GM13976 (cell line): Measurements from ENCODE around the gene KLF16.

Source experiments
- DNase-seq: peaks from one replicate; pipeline ENCODE4 v3.0.0; 2012; ENCODE audit warnings: low spot score
- in situ Hi-C: fragments of 300-500 bp; cut with MboI; formaldehyde crosslinking; loops from one replicate; pipeline ENCODE4 v1.12.0; 2022; ENCODE audit warnings: low sequenced_read_pairs, mixed read lengths, inconsistent platforms; ENCODE audit not compliant: unreplicated experiment
- TF ChIP-seq, protein P1 (sequence below): IDR thresholded peaks from 2 replicates; pipeline ENCODE4 v1.5.1; 2012; ENCODE audit warnings: borderline replicate concordance, mild to moderate bottlenecking; ENCODE audit not compliant: insufficient read depth; ENCODE audit errors: extremely low read depth, missing control alignments, control extremely low read depth

Gene KLF16

DNA sequence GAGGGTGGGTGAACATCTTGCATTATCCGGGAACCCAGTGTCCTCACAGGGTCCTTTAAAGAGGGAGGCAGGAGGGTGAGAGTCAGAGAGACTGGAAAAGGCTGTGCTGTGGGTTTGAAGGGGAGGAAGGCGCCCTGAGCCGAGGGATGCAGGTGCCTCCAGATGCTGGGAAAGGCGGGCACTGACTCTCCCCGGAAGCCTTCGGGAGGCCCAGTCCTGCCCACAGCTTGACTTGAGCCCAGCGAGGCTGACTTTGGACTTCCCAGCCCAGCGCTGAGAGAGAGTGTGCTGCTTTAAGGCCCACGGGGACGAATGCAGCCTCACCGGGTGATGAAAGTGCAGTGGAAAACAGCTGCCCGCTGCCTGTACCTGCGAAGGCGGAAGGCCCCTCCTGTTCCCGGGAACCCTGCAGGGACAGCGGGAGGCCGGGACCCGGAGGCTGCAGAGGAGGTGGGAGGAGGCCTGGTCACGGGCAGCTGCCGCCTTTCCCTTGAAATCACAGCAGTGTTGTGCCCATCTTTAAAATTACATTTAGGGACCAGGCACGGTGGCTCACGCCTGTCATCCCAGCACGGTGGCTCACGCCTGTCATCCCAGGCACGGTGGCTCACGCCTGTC, 31.2 kb downstream of the KLF16 start:
- TF ChIP-seq, protein P1, sequence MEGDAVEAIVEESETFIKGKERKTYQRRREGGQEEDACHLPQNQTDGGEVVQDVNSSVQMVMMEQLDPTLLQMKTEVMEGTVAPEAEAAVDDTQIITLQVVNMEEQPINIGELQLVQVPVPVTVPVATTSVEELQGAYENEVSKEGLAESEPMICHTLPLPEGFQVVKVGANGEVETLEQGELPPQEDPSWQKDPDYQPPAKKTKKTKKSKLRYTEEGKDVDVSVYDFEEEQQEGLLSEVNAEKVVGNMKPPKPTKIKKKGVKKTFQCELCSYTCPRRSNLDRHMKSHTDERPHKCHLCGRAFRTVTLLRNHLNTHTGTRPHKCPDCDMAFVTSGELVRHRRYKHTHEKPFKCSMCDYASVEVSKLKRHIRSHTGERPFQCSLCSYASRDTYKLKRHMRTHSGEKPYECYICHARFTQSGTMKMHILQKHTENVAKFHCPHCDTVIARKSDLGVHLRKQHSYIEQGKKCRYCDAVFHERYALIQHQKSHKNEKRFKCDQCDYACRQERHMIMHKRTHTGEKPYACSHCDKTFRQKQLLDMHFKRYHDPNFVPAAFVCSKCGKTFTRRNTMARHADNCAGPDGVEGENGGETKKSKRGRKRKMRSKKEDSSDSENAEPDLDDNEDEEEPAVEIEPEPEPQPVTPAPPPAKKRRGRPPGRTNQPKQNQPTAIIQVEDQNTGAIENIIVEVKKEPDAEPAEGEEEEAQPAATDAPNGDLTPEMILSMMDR, result no peak
- in situ Hi-C loops, result no loop called here
- no peak for DNase-seq

DNA sequence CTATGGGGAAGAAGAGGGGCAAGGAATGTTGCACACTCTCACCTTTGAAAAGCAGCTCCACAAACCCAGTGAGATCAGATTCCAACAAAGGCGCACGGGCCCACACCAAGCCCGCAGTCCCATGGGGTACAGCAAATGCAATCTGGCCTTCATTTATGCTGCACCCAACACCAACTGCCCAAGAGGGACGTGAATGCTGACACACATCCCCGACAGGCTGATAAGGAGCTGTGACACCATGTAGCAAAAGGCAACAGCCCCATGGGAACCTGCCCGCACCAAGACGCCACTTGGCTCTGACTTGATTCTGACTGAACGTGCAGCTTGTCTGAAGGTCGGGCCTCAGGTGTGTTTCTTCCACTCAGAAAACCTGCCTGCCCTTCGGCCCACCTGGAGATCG, 32.4 kb downstream of the KLF16 start:
- in situ Hi-C loops, result no loop called here
- TF ChIP-seq, protein P1, result no peak
- no peak for DNase-seq

DNA sequence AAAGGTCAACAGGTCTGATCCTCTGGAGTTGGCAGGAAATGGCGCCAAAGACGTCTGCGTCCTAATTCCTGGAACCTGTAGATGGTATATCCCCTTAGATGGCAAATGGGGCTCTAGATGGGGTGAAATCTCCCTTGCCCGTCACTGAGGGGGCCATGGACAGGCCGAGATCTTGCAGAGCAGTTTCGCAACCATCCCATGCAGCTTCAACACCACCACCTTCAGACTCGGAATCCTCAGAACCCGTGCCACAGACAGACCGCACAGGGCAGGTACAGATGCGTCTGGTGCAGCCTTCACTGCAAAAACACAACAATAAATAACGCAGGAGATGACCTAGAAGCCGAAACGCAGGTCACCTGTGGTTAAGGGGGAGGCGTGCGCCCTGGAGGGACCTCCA, 32.8 kb downstream of the KLF16 start:
- DNase-seq, result no peak
- in situ Hi-C loops, result no loop called here
- TF ChIP-seq, protein P1, result no peak

DNA sequence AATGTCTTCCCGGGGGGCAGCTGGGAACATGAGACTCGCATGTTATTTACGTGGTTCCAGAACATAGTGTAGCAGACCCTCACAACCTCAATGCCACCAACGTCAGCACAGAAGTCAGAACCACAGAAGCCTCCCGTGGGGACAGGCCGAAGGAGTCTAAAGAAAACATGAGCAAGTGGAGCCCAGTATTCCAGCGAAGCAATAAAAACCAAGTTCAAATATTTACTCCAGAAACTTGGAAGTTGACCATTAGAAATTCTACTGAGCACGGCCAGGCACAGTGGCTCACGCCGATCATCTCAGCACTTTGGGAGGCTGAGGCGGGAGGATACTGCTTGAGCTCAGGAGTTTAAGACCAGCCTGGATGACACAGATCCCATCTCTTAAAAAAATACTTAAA, 33.4 kb downstream of the KLF16 start:
- TF ChIP-seq, protein P1, result no peak

DNA sequence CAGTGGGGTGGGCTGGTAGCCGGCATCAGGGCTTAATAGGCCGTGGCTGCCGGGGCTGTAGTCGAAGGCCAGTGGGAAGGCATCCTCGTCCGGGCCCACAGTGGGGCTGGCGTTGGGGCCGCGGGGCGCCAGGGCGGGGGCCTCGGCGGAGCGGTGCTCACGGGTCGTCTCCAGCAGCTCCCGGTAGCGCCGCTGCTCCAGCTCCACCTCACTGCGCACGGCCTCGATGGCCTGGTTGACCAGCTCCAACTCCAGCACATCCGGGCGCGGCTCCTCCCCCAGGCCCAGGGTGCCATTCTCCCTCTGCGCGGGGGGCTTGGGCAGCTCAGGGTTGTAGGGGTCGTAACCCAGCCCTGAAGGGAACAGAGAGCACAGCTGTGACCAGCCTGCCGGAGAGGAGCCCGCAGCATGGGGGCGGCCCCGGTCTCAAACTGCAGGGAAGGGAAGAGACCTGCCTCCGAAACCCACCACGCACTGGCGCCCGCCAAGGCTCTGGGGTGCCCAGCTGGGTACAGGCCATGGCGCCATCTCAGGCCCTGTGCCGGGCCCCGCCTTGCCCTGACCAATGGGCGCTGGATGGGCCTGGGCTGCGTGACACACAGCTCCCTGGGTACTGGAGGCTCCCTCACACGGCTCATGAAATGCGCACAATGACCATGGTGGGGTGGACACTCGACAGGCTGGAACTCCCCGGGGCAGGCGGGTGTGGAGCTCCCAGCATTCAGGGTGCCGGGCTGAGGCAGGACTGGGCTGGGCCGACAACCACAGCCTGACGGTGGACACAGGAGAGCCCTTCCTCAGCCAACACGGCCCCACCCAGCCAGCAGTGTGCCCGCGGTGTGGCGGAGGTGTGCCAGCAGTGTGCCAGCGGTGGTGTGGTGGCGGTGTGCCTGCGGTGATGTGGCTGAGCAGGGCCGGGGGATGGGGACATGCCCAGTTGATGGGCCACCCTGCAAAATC, 34.8 kb downstream of the KLF16 start:
- TF ChIP-seq, protein P1, result no peak
- in situ Hi-C loops, result no loop called here

More for the DNA sequence above, 33.4 kb downstream of the KLF16 start:
- DNase-seq, result no peak
- in situ Hi-C loops, result no loop called here

DNA sequence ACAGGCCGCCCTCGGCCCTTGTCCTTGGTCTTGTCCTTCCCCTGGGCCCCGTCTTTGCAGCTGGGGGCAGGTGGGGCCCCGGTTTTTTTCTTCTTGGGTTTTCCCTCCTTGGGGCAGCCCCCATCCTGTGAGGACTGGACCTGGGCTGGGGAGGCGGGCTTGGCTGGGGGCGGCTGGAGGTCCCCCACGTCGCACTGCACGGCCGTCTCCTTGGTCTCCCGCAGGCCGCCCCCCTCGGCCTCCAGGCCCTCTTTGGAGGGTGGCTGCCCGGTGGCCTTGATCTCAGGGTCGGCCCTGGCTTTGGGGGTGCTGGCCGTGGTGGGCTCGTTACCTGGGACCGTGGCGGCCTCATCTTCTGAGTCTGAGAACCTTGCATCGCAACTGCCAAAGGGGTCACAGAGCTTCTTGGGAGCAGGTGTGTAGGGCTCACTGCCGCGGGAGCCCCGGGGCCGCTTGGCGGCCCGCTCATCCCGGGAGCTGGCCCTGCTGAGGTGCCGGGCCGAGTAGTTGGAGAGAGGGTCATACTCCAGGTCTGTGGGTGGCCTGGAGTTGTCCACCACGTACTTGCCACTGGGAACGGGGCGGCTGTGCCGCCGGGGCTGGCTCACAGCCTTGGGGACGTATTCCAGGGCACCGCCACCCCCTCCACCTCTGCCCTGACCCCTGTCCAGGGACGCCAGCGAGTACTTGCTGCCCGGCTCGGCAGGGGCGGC, 35.7 kb downstream of the KLF16 start:
- TF ChIP-seq, protein P1, result no peak
- DNase-seq, result no peak
- in situ Hi-C loops, result no loop called here

More for the DNA sequence above, 34.8 kb downstream of the KLF16 start:
- no peak for DNase-seq
